ENCODE measurements around the gene KCTD20. TPM values are rescaled to one million over a fixed set of nuclear protein-coding genes. Genes with fewer than 3 reads are reported as not detected.
A peak's percentile ranks its signal among the peaks of the same experiment; 100 is the strongest.

KCTD20 gene
- total RNA-seq, 1 experiment from 2014 or later, result 46.6 TPM

- BruUV-seq (replicated peaks), result no TSS peak
- Mint-ChIP-seq H3K27me3 (ENCODE audit: insufficient read depth, unreplicated experiment) (no peaks in the 10 kb centered on the region), H3K9me3 (ENCODE audit: unreplicated experiment) (no peaks in the 10 kb centered on the region), H3K27ac (ENCODE audit: low read depth, unreplicated experiment) (no peak overlapping the region), H3K4me1 (ENCODE audit: insufficient read depth, unreplicated experiment) (no peaks in the 10 kb centered on the region), H3K36me3 (ENCODE audit: insufficient read depth, unreplicated experiment) (peaks cover 46% of the 10 kb centered on the region), H3K4me3 (ENCODE audit: unreplicated experiment) (no peak overlapping the region)
- DNase-seq (ENCODE audit: unreplicated experiment), result peak; percentile 9
- POLR2A ChIA-PET, result interaction anchor here (1.3 kb wide), 1 partner anchor 105 kb away, joined by 3 read pairs; no protein-coding TSS in a partner anchor
- CTCF ChIA-PET, result no interaction called here
- no peak for TF ChIP-seq CTCF (IDR thresholded peaks at IDR 0.05; ENCODE audit: unreplicated experiment)
- intact Hi-C loops (cut with micrococcal nuclease), result no loop called here
Observed at GRCh38 chr6:36504982-36505381, 62.2 kb downstream of the KCTD20 start.

GRCh38 chr6:36505744-36506534 lies 63.1 kb downstream of the KCTD20 start:
- TF ChIP-seq CTCF (IDR thresholded peaks at IDR 0.05; ENCODE audit: unreplicated experiment), result no peak
- Mint-ChIP-seq H3K9me3 (ENCODE audit: unreplicated experiment) (no peaks in the 10 kb centered on the region), H3K4me1 (ENCODE audit: insufficient read depth, unreplicated experiment) (no peaks in the 10 kb centered on the region), H3K36me3 (ENCODE audit: insufficient read depth, unreplicated experiment) (peaks cover 48% of the 10 kb centered on the region), H3K27ac (ENCODE audit: low read depth, unreplicated experiment) (no peak overlapping the region), H3K4me3 (ENCODE audit: unreplicated experiment) (no peak overlapping the region), H3K27me3 (ENCODE audit: insufficient read depth, unreplicated experiment) (no peaks in the 10 kb centered on the region)
- intact Hi-C loops (cut with micrococcal nuclease), result no loop called here
- CTCF ChIA-PET, result interaction anchor here (0.6 to 0.8 kb wide), 3 partner anchors 10 to 203 kb away, joined by 3 to 4 read pairs (median 3); no protein-coding TSS in a partner anchor
- no peak for DNase-seq (ENCODE audit: unreplicated experiment)
- no TSS peak for BruUV-seq (replicated peaks)
- POLR2A ChIA-PET, result interaction anchor here (0.7 to 1.4 kb wide), 3 partner anchors 20 to 92 kb away, joined by 3 to 4 read pairs (median 3); no protein-coding TSS in a partner anchor

- H3K4me1 Mint-ChIP-seq (ENCODE audit: insufficient read depth, unreplicated experiment), result no peaks in the 10 kb centered on the region
- intact Hi-C loops (cut with micrococcal nuclease), result no loop called here
- no peak overlapping the region for H3K4me3 Mint-ChIP-seq (ENCODE audit: unreplicated experiment)
- H3K27me3 Mint-ChIP-seq (ENCODE audit: insufficient read depth, unreplicated experiment), result no peaks in the 10 kb centered on the region
- TF ChIP-seq CTCF (IDR thresholded peaks at IDR 0.05; ENCODE audit: unreplicated experiment), result no peak
- CTCF ChIA-PET, result interaction anchor here (0.8 kb wide), 1 partner anchor 9 kb away, joined by 4 read pairs; no protein-coding TSS in a partner anchor
- no TSS peak for BruUV-seq (replicated peaks)
- no peaks in the 10 kb centered on the region for H3K9me3 Mint-ChIP-seq (ENCODE audit: unreplicated experiment)
- POLR2A ChIA-PET, result interaction anchor here (1.0 to 1.4 kb wide), 2 partner anchors 19 to 63 kb away, joined by 3 to 4 read pairs; no protein-coding TSS in a partner anchor
- no peak overlapping the region for H3K27ac Mint-ChIP-seq (ENCODE audit: low read depth, unreplicated experiment)
- no peak for DNase-seq (ENCODE audit: unreplicated experiment)
- peaks cover 53% of the 10 kb centered on the region for H3K36me3 Mint-ChIP-seq (ENCODE audit: insufficient read depth, unreplicated experiment)
Observed at GRCh38 chr6:36506611-36507010, 63.8 kb downstream of the KCTD20 start.

- peaks cover 60% of the 10 kb centered on the region for H3K36me3 Mint-ChIP-seq (ENCODE audit: insufficient read depth, unreplicated experiment)
- ChIA-PET POLR2A (interaction anchor here (1.4 kb wide), 1 partner anchor 36 kb away, joined by 3 read pairs; no protein-coding TSS in a partner anchor), CTCF (no interaction called here)
- no TSS peak for BruUV-seq (replicated peaks)
- DNase-seq (ENCODE audit: unreplicated experiment), result no peak
- H3K9me3 Mint-ChIP-seq (ENCODE audit: unreplicated experiment), result no peaks in the 10 kb centered on the region
- intact Hi-C loops (cut with micrococcal nuclease), result no loop called here
- no peak overlapping the region for H3K4me3 Mint-ChIP-seq (ENCODE audit: unreplicated experiment)
- H3K27me3 Mint-ChIP-seq (ENCODE audit: insufficient read depth, unreplicated experiment), result no peaks in the 10 kb centered on the region
- no peaks in the 10 kb centered on the region for H3K4me1 Mint-ChIP-seq (ENCODE audit: insufficient read depth, unreplicated experiment)
- no peak overlapping the region for H3K27ac Mint-ChIP-seq (ENCODE audit: low read depth, unreplicated experiment)
- TF ChIP-seq CTCF (IDR thresholded peaks at IDR 0.05; ENCODE audit: unreplicated experiment), result no peak
Observed at GRCh38 chr6:36508532-36508931, 65.7 kb downstream of the KCTD20 start.

All from MCF 10A (cell line).